ENCODE measurements around the gene CSK.

Gene CSK

DNA sequence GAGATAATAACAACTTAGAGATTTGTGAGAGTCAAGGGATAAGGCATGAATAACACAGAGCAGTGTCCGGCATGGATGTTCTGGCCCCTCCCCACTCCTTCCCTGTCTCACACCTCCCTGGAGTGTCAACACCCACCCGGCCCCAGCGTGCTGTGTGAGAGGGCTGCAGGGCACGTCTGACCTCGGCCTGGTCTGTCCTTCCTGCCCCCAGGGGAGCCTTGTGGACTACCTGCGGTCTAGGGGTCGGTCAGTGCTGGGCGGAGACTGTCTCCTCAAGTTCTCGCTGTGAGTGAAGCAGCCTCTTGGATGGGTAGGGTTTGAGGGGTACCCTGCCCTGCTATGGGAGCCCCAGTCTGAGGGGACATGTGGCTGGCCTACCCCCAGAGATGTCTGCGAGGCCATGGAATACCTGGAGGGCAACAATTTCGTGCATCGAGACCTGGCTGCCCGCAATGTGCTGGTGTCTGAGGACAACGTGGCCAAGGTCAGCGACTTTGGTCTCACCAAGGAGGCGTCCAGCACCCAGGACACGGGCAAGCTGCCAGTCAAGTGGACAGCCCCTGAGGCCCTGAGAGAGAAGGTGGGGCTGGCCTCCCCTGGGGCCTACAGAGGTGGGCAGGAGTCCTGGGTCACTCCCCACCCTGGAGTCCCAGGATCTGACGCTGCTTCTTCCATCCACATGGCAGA is 19.6 kb downstream of the CSK start:
- DNase-seq (ENCODE audit: low read depth in 2 of 2): no peak

DNA sequence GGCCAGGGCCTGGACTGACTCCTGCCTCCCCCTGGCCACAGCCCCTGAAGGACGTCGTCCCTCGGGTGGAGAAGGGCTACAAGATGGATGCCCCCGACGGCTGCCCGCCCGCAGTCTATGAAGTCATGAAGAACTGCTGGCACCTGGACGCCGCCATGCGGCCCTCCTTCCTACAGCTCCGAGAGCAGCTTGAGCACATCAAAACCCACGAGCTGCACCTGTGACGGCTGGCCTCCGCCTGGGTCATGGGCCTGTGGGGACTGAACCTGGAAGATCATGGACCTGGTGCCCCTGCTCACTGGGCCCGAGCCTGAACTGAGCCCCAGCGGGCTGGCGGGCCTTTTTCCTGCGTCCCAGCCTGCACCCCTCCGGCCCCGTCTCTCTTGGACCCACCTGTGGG is 20.4 kb downstream of the CSK start:
- DNase-seq (ENCODE audit: low read depth in 2 of 2): no peak

DNA sequence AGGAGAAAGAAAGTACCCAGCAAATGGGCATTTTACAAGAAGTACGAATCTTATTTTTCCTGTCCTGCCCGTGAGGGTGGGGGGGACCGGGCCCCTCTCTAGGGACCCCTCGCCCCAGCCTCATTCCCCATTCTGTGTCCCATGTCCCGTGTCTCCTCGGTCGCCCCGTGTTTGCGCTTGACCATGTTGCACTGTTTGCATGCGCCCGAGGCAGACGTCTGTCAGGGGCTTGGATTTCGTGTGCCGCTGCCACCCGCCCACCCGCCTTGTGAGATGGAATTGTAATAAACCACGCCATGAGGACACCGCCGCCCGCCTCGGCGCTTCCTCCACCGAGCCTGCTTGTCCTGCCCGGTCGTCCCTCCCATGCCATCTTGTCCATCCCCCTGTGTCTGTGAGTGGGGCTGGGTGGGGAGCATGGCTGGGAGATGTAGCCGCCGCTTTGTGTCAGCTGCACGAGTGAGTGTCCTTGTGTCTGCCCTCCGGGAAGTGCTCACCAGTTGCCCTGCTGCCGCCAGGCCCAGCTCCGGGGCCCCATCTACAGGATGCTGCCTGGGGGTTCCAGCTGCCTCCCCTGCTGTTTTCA is 21.1 kb downstream of the CSK start:
- no peak for DNase-seq (ENCODE audit: low read depth in 2 of 2)

DNA sequence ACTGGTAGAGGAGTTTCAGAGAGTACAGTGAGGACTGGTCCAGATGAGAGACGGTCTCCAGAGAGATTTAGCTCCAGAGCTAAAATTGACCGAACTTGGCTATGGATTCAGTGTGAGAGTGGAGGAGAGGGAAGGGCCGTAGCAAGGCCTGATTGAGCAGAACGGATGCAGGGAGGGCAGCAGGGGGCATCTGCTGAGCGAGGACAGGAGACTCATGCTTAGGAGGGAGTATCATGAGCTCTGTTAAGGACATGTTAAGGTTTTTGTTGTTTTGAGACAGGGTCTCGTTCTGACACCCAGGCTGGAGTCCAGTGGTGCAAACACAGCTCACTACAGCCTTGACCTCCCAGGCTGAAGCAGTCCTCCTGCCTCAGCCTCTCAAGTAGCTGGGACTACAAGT is 23.1 kb downstream of the CSK start:
- no peak for DNase-seq (ENCODE audit: low read depth in 2 of 2)

DNA sequence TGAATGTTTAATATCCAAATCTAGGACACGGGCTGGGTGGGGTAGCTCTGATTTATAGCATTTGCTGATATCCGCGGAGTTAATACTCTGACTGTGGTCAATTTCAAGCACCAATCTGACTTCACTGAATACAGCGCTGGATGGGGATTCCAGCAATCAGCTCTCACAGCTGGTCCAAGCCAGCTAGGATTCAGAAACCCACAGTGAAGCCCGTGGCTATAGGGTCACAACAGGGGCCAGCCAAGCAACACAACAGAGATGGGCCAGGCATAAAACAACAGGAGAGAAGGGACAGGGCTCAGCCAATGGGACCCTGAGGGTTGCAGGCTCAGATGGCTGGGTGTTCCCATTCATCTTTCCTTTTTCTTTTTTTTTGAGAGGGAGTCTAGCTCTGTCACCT is 25.4 kb downstream of the CSK start:
- no peak for DNase-seq (ENCODE audit: low read depth in 2 of 2)

DNA sequence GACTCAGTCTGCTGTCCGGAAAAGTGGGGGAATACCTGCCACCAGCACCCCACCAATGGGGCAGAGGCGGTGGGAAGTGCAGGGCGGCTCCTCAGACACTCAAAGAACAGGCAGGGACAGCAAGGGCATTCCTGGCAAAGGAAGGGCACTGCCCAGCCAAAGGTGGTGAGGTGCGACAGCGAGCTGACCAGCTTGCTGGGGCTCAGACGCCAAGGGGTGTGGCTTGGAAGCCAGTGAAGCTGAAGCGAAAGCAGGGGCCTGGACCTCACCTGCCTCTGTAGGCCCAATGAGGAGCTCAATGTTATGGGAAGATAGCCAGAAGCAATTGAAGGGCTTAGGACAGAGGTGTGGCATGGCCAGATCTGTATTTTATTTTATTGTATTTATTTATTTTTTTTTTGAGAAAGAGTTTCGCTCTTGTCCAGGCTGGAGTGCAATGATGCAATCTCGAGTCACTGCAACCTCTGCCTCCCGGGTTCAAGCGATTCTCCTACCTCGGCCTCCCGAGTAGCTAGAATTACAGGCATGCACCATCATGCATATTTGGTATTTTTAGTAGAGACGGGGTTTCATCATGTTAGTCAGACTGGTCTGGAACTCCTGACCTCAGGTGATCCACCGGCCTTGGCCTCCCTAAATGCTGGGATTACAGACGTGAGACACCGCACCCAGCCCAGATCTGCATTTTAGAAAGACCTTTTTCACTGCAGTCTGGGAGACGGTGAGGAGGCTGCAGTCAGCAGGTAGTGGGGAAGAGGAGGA is 26.4 kb downstream of the CSK start:
- DNase-seq (ENCODE audit: low read depth in 2 of 2): no peak

DNA sequence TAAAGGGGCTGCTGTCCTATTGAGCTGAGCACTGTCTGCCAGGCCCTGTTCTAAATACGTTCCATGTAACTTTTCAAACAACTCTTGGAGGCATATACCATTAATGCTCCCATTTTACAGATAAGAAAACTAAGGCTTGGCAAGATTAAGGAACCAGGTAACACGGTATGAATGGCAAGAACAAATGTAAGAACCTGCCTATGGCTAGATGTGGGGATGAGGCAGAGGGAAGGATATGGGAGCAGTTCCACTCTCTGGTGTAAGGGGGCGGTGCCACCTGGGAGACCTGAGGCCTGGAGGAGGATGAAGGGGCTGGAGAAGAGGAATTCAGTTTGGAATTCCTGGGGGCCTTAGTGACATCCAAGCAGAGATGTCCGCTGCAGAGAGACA is 27.0 kb downstream of the CSK start:
- DNase-seq (ENCODE audit: low read depth in 2 of 2): no peak

DNA sequence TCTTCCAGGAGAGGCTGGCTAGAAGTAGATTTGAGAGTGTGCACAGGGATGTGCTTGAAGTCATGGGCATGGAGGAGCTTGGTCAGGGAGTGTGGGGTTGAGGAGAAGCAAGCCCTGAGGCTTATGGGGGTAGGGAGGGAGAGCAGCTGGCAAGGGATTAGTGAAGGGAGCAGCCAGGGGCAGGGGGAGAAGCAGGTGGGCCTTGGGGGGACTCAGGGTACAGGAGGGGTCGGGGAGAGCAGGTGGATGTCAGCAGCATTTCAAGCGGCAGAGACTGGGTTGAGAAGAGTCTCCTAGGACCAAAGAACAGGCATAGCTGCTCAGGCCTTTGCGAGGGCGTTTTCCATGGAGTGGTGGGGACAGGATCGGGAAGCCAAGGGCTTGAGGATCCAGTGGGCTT is 27.4 kb downstream of the CSK start:
- DNase-seq (ENCODE audit: low read depth in 2 of 2): no peak

DNA sequence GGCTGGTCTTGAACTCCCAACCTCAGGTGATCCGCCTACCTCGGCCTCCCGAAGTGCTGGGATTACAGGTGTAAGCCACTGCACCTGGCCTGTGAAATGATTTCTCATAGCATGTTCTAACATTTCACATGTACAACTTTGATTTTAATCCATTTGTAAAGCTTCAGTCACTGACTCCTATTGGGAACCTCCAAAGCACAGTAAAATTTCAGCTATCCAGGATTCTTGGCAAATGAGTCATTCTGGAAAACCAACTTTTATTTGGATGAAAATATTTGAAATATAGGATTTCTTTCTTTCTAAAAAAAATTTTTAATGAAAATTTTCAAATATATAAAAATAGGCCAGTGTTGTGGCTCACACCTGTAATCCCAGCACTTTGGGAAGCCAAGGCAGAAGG is 28.1 kb downstream of the CSK start:
- no peak for DNase-seq (ENCODE audit: low read depth in 2 of 2)

DNA sequence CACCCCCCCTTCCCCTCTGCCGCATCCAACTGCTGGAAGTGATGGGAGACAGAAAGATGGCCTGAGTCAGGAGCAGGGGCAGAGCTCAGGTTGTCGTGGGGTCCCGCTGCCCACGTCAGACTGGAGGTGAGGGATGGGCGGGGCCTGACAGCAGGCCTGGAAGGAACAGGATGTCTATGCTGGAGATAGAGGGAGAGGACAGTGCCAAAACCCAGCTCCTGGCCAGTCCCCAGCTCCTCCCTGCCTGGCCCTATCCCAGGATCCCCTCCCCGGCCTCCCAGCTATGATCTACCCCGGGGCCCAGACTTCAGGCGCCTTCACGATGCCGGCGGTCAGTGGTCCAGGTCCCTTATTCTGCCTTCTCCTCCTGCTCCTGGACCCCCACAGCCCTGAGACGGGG is 30.7 kb downstream of the CSK start, which contains the start of gene LMAN1L:
Gene LMAN1L (plus strand): TSS at position 303 of the 400 bp plus-strand sequence. CDS start 20 bp downstream, at position 323.
- no peak for DNase-seq (ENCODE audit: low read depth in 2 of 2)

DNA sequence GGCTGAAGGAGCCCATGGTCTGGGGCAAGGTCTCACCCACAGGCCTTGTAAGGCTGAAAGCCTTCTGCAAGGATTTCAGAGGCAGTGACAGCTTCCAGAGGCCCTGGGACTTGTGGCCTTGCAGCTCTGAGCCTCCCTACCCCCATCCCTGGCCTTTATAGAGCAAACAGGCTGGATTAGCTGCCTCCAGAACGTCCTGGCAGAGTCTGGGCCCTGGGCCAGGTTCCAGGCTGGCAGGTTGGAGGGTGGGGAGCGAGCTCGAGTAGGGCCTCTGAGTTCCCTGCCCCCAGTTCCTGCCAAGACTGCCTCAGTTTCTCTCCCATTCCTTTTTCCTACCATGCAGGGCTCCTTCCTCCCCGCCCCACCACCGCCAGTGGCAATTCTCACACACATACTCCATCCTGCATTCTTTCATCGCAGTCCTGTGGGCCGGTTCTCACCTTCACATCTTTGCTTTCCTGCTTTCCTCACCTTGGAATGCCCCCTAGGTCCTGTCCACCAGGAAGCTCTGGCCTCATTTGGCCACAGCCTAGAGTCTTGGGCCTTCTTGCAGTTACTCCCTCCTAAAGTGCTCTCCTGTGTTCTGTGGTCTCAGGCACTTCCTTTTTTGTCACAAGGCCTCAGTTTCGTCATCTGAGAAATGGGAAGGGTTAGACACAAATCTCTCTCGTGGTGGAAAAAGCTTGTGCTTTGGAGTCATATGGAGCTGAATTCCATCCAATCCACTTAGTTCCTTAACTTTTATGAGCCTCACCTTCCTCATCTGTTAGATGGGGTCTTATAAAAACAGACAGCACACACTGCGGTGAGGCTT is 33.4 kb downstream of the CSK start:
- no peak for DNase-seq (ENCODE audit: low read depth in 2 of 2)

DNA sequence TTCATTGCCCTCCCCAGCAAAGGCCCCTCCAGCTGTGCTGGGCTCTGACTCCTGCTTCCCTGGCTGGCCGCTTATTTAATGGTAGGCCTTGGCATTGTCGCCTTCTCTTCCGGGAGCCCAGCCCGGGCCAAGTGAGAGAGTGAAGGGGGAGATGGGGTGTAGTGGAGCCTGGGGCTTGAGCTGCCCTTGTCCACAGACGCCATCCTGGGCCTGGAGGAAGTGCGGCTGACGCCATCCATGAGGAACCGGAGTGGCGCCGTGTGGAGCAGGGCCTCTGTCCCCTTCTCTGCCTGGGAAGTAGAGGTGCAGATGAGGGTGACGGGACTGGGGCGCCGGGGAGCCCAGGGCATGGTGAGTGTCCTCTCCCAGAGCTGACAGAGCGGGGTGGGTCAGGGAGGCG is 34.1 kb downstream of the CSK start:
- DNase-seq (ENCODE audit: low read depth in 2 of 2): no peak

DNA sequence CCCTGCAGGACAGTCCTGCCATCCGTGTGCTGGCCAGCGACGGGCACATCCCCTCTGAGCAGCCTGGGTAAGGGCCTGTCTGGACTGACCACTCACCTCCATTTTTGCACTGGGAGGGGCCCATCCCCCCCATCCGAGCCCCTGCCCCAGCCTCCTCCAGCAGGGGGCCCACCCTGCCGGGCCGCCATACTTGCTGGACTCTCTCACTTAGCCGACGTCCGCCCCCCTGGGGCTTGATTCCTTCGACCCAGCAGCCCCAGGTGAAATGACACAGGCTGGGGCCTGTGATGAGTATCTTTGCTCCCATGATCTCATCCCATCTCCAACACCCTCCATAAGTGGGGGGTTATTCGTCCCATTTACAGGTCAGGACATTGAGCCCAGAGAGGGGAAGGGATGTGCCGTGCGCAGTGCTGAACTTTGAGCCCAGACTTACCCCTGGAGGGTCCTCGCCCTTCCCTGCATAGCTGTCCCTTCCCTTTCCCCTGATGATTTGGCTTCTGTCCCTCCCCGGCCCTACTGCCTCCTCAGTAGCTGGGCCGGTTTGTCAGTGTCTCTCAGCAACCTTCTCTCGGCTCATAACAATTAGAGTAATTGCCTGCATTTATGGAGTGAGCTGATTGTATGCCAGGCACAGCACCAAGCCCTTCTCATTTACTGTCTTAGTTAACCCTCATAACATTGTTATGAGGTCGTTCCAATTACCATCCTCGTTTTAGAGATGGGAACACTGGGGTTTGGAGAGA is 34.9 kb downstream of the CSK start:
- DNase-seq (ENCODE audit: low read depth in 2 of 2): no peak

DNA sequence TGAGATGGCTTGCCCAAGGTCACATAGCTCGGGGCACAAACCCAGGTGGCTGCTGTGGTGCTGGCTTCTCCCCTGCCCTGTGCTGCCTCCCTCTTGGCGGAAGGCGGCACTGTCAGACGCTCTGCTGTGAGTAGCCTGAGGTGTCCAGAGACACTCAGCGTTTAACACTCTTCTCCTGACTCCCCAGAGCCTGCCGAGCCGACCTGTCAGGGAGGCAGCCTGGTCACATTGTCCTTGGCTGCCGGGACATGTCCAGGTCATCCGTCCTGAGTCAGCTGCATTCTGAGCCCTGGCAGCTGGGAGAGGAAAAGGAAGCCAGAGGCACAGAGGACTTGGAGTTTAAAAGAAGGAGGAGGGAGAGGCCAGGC is 35.5 kb downstream of the CSK start:
- no peak for DNase-seq (ENCODE audit: low read depth in 2 of 2)

DNA sequence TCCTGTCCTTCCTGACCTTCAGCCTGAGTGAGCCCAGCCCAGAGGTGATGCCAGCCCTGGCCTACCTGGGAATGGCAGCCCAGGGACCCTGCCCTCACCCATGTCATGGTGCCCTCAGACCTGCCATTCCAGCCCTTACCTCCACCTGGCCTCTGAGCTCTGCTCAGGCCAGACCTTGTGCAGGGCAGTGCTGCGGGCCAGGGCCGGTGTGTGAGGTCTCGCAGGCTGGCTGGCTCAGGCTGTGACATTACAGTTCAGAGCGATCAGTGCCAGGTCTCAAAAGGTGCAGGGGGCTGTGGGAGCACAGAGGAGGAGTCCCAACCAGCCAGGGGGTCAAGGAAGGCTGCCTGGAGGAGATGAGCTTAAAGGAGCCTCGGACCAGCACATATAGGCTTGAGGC is 38.2 kb downstream of the CSK start:
- no peak for DNase-seq (ENCODE audit: low read depth in 2 of 2)

DNA sequence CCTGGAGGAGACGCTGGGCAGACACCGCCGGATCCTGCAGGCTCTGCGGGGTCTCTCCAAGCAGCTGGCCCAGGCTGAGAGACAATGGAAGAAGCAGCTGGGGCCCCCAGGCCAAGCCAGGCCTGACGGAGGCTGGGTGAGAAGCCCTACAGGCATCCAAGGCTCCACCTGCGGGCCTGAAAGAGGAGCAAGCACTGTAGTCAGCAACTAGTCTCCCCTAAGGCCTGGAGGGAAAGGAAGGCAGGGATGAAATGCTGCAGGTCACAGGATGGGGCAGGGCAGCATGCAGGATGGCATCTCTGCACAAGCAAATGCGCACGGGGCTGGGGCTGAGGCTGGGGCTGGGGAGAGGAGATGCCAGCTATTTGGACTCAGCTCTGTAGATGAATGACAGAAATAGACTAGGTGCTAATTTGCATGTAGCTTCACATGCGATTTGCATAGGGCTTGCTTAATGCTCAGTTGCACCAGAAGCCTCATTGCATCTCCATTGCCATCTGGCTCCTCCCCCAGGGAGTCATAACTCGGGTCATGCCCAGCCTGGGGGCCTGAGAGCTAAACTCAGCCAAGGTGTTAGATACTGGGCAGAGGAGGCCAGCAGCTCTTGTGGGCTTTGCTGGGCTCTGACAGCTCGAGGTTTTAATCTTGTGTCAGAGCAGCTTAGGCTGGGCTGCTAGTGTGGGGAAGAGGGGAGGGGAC is 39.4 kb downstream of the CSK start:
- DNase-seq (ENCODE audit: low read depth in 2 of 2): no peak

DNA sequence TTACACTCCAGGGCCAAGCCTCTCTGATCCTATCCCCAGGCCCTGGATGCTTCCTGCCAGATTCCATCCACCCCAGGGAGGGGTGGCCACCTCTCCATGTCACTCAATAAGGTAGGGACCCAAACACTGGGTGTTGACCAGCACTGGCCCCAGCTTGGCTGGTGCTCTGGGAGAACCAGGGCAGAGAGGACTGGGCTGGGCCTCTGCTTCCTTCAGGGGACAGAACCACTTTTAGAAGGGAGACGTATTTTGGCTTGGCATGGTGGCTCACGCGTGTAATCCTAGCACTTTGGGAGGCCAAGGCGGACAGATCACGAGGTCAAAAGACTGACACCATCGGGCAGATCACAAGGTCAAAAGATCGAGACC is 39.9 kb downstream of the CSK start:
- DNase-seq (ENCODE audit: low read depth in 2 of 2): no peak

DNA sequence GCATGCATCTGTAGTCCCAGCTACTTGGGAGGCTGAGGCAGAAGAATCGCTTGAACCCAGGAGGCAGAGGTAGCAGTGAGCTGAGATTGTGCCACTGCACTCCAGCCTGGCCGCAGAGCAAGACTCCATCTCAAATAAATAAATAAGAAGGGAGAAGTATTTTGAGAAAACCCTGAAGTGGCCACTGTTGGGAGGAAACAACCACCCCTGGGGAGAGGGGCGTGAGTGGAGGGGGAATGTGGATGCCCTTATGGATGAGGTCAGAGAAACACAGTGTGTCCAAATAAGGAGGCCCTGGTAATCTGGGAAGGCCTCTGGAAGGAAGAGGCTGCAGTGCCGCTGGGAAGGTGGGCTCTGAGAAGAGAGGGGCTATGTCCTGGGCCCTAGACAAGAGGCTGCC is 40.4 kb downstream of the CSK start:
- DNase-seq (ENCODE audit: low read depth in 2 of 2): no peak

DNA sequence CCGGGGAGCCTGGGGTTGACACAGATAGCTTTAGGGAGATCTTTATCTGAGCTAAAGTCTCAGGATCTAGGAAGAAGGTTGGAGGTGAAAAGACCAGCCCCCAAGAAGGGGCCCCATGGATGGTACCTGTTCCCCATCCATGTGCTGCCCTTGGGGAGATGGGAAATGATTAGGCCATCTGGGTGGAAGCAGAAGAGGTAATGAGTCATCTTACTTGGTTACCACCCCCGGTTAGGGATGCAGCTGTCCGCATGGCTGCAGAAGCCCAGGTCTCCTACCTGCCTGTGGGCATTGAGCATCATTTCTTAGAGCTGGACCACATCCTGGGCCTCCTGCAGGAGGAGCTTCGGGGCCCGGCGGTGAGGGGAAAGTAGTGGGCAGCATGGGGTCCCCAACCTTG is 41.4 kb downstream of the CSK start:
- DNase-seq (ENCODE audit: low read depth in 2 of 2): no peak

DNA sequence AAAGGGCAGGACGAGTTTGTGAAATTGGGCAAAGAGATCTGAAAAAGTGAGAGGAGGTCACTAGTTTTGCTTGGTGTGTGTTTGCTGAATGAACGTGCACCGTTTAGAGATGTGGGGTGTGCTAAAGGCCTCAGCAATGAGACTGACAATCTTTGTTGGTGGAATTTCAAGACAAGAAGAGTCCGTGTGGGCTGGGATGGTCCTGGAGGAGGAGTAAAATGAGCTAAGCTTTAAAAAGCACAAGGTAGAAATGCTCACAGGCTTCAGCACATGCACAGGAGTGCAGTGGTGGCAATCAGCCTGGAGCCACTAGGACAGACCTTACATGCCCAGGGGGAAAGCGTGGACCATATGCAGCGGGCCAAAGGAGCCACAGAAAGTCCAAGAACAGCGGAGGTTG is 43.1 kb downstream of the CSK start:
- DNase-seq (ENCODE audit: low read depth in 2 of 2): no peak

DNA sequence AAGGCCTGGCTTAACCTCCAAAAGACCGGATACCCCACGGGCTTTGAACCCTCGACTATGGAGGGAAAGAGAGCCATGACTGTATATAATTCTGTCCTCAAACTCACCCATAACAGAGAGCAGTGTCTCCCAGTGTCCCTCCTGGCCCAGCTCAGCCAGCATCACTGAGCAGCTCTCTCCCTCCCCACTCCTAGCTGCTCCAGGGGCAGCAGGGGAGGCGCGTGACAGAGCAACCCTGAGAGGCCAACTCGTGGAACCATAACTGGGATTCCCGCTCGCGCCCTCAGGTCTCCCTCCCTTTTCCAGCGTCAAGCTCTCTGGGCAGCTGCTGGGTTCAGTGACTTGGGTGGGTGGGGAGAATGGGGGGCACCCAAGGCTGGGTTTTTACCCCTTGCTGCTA is 44.0 kb downstream of the CSK start:
- DNase-seq (ENCODE audit: low read depth in 2 of 2): no peak
